Brain microvascular endothelial cell (primary cell): ENCODE data around the gene PKP3.
A peak's percentile ranks its signal among the peaks of the same experiment; 100 is the strongest.
"Not testable (repeated sequence)": the region's sequence is repeated elsewhere in the genome, so short reads cannot be mapped to it uniquely, and the experiment has no call there.

Experiments used
- DNase-seq: peaks from one replicate; pipeline ENCODE4 v3.0.0-alpha.2; 2020
- H3K27ac ChIP-seq: fragments of 250-450 bp; sonication (Bioruptor Pico); 2 replicates; pipeline ENCODE4 v1.5.1; 2020; ENCODE audit warnings: mild to moderate bottlenecking, moderate library complexity
- H3K27me3 ChIP-seq: fragments of 250-450 bp; sonication (Bioruptor Pico); replicated peaks from 2 replicates; pipeline ENCODE4 v1.5.1; 2020; ENCODE audit warnings: mild to moderate bottlenecking
- H3K36me3 ChIP-seq: fragments of 250-450 bp; sonication (Bioruptor Pico); replicated peaks from 2 replicates; pipeline ENCODE4 v1.5.1; 2020; ENCODE audit warnings: mild to moderate bottlenecking
- H3K4me3 ChIP-seq: 2 replicates; pipeline ENCODE4 v1.5.1; 2011; ENCODE audit warnings: low read depth, mild to moderate bottlenecking, control low read depth, low read length, moderate library complexity
- in situ Hi-C: cut with HindIII; loops from 2 replicates; pipeline ENCODE4 v1.10.0; 2017; ENCODE audit warnings: low sequenced_read_pairs, low pct_ligation_motif_present
- TF ChIP-seq, protein P1 (sequence below): IDR thresholded peaks from 2 replicates; pipeline ENCODE4 v1.5.1; 2011; ENCODE audit warnings: low read depth, mild to moderate bottlenecking, moderate library complexity, low read length, control low read depth, inconsistent platforms; ENCODE audit errors: missing control alignments

The PKP3 gene

GRCh38 chr11:362642-363442, 31.2 kb upstream of the PKP3 start:
- TF ChIP-seq, protein P1, sequence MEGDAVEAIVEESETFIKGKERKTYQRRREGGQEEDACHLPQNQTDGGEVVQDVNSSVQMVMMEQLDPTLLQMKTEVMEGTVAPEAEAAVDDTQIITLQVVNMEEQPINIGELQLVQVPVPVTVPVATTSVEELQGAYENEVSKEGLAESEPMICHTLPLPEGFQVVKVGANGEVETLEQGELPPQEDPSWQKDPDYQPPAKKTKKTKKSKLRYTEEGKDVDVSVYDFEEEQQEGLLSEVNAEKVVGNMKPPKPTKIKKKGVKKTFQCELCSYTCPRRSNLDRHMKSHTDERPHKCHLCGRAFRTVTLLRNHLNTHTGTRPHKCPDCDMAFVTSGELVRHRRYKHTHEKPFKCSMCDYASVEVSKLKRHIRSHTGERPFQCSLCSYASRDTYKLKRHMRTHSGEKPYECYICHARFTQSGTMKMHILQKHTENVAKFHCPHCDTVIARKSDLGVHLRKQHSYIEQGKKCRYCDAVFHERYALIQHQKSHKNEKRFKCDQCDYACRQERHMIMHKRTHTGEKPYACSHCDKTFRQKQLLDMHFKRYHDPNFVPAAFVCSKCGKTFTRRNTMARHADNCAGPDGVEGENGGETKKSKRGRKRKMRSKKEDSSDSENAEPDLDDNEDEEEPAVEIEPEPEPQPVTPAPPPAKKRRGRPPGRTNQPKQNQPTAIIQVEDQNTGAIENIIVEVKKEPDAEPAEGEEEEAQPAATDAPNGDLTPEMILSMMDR, result no peak
- H3K27ac ChIP-seq, result no peak overlapping the region
- in situ Hi-C loops, result no loop called here
- H3K4me3 ChIP-seq, result no peak overlapping the region
- no peaks in the 10 kb centered on the region for H3K36me3 ChIP-seq
- DNase-seq, result no peak
- peaks cover 18% of the 10 kb centered on the region for H3K27me3 ChIP-seq

- peaks cover 23% of the 10 kb centered on the region for H3K27me3 ChIP-seq
- DNase-seq, H3K27ac ChIP-seq, H3K4me3 ChIP-seq, in situ Hi-C loops, H3K36me3 ChIP-seq: not testable (repeated sequence)
Observed at GRCh38 chr11:363443-363805, 30.6 kb upstream of the PKP3 start.

DNA sequence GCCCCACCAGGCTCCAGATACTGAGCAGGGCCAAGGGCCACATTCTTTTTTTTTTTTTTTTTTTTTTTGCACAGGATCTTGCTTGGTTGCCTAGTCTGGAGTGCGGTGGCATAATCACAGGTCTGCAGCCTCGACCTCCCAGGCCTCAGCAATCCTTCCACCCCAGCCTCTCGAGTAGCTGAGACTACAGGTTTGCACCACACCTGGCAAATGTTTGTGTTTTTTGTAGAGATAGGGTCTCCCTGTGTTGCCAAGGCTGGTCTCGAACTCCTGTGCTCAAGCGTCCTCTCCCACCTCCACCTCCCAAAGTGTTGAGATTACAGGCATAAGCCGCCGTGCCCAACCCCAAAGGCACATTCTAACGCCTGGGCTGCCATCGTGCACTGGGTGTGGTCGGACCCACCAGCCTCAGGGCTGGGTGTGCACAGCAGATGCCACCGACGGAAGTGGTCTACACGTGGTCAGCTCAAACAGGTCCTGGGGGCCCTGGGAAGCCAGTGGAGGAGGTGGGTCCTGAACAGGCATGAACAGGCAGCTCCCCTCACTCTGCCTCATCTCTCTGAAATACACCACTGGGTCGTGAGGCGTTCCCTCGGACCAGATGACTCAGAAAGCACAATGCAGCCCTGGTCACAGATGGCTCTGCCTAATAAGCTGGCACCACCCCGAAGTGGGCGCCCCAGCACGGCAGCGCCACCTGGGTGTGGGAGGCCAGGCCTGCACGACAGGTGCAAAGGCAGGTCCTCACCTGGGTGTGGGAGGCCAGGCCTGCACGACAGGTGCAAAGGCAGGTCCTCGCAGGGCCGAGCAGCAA, 29.9 kb upstream of the PKP3 start:
- no peak overlapping the region for H3K4me3 ChIP-seq
- in situ Hi-C loops, result no loop called here
- TF ChIP-seq, protein P1, result peak; percentile 35
- peaks cover 27% of the 10 kb centered on the region for H3K27me3 ChIP-seq
- H3K27ac ChIP-seq, result no peak overlapping the region
- DNase-seq, result no peak
- no peaks in the 10 kb centered on the region for H3K36me3 ChIP-seq

GRCh38 chr11:364991-365725, 28.9 kb upstream of the PKP3 start:
- TF ChIP-seq, protein P1, result no peak
- DNase-seq, result no peak
- Histone ChIP-seq H3K27ac (no peak overlapping the region), H3K27me3 (peaks cover 29% of the 10 kb centered on the region), H3K36me3 (no peaks in the 10 kb centered on the region), H3K4me3 (no peak overlapping the region)
- in situ Hi-C loops, result no loop called here

GRCh38 chr11:365831-366230, 28.2 kb upstream of the PKP3 start:
- Histone ChIP-seq H3K36me3 (no peaks in the 10 kb centered on the region), H3K27me3 (peaks cover 33% of the 10 kb centered on the region), H3K4me3 (no peak overlapping the region), H3K27ac (no peak overlapping the region)
- TF ChIP-seq, protein P1, result no peak
- in situ Hi-C loops, result no loop called here
- no peak for DNase-seq

DNA sequence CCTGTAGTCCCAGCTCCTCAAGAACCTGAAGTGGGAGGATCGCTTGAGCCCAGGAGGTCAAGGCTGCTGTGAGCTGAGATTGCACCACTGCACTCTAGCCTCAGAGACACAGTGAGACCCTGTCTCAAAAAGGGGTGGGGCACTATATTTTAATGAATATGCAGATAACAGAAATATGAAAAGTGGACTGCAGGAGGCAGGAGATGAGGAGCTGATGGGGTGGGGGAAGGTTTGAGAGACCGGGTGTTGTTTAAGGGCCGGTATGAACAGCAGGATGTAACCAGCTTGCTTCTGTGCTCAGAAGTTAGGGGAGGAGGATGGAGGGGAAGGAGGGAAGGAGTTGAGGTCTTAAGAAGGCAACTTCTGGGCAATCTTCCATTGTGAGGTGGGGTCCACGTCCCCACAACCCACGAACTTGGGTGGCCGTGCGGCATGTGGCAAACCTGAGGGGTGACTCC, 26.0 kb upstream of the PKP3 start:
- H3K27ac ChIP-seq, result no peak overlapping the region
- DNase-seq, result no peak
- H3K27me3 ChIP-seq, result peaks cover 33% of the 10 kb centered on the region
- H3K36me3 ChIP-seq, result no peaks in the 10 kb centered on the region
- in situ Hi-C loops, result no loop called here
- H3K4me3 ChIP-seq, result no peak overlapping the region
- TF ChIP-seq, protein P1, result no peak
